ENCODE data around the gene TSPAN4.

DNA sequence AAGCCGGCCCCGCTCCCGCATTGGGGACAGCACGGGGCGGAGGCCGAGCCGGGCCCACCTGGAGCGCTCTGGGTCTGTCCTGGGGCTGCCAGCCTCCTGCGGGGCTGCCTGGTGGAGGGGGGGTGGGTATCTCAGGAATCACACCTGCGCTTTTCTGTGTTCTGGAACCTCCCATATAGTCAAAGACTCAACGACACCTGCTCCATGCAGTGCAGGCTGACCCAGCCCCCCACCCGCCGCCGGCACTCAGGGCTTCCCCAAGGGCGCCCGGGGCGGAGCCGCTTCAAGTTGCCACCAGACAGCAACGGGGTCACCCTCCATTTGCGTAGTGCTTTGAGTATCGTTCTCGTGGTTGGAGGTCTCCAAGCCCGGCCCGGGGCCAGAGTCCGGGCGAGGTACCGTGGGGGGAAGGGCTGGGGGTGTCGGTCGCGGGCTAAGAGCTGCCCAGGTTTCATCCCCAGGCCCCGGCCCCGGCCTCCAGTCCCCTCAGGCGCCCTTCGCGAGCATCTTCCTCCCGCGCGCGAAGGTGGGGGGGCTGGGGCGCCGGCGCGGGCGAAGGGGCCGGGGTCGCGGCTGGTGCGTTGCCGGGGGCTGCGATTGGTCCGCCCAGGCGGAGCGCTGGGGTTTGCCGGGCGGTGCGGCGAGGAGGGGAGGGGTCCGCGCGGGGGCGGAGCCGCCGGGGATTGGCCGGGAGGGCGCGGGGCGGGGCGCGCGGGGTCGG is 6.6 kb downstream of the TSPAN4 start:
- TF ChIP-seq, protein P1, sequence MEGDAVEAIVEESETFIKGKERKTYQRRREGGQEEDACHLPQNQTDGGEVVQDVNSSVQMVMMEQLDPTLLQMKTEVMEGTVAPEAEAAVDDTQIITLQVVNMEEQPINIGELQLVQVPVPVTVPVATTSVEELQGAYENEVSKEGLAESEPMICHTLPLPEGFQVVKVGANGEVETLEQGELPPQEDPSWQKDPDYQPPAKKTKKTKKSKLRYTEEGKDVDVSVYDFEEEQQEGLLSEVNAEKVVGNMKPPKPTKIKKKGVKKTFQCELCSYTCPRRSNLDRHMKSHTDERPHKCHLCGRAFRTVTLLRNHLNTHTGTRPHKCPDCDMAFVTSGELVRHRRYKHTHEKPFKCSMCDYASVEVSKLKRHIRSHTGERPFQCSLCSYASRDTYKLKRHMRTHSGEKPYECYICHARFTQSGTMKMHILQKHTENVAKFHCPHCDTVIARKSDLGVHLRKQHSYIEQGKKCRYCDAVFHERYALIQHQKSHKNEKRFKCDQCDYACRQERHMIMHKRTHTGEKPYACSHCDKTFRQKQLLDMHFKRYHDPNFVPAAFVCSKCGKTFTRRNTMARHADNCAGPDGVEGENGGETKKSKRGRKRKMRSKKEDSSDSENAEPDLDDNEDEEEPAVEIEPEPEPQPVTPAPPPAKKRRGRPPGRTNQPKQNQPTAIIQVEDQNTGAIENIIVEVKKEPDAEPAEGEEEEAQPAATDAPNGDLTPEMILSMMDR (conservative IDR thresholded peaks at IDR 0.05), result no peak
- no peak for TF ChIP-seq EZH2 (IDR thresholded peaks at IDR 0.05; ENCODE audit: low read depth)

Data from PC-9 (cell line).